NCI-H2196 treated with DMSO at 0.1 percent for 48 hours (cell line): ENCODE results near the gene ATR.
"Not testable (repeated sequence)": the region's sequence is repeated elsewhere in the genome, so short reads cannot be mapped to it uniquely, and the experiment has no call there.

Source experiments
- DNase-seq: peaks from one replicate; lab custom pipeline; 2025; ENCODE audit not compliant: unreplicated experiment; lab: John Stamatoyannopoulos, UW

The ATR gene

DNA sequence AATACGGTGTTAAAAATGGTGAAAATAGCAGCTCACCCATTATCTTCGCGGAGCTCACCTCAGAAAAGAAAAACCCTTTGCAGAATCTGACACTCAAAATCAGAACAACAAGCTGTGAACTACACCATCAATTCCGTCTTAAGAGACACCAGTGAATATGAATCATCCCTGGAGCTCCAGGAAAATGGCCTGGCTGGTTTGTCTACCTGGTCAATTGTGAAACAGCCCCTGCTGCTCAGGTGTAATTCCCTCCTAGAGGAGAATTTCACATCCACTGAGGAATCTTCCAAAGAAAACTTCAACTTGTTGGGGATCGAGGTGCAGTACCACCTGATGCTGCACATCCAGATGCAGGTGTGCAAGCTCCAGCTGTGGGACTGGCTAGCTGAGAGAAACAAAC is 127.7 kb downstream of the ATR start:
- no peak for DNase-seq

GRCh38 chr3:142450189-142450588 is 128.3 kb downstream of the ATR start:
- DNase-seq: no peak

DNA sequence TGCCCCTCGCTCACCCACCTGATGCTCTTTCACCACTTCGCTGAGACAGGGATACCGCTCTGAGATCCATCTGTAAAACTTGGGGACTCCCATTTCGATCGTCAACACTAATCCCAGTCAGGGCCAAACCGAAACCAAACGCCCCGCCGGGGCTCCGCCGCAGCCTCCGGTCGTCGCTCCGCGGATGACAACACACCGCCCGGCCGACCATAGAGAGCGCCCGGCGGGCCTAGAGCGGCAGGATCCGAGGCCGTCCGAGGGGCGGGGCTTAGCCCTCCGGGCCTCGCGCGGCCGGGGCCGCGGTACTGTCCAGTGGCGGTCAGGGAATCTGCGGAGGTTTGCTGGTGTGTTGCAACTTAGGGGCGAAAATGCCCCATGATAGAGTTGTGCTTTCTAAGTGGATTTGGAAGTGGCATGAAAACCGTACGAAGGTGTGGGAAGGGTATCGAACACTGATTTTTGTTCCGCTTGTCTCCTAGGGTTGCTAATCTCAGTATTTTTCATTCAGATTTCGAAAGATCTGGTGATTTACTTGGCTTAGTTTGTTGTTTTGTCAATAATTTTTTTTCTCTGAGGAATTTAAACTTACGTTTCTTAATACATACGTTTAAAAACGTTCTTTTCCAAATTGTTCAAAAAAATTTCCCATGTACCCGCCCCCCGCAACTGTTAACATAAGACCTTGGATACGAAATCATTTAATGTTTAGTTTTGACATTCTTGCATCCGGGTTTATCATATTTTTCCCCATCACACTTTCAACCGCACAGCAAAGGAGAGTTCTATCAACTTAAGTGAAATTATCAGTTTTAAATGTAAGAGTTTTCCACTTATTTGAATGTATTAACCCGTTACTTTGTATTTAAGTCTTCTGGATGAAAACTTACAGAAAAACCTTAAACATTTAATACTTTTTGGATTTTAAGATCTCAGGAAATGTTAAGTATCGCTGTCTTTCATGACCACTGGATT is 130.4 kb downstream of the ATR start, which contains the start of gene XRN1:
Gene XRN1, minus strand, starts transcription at position 186 of the 972 bp plus-strand sequence. Its CDS starts 93 bp downstream, at position 93.
- peak; percentile 89 for DNase-seq

DNA sequence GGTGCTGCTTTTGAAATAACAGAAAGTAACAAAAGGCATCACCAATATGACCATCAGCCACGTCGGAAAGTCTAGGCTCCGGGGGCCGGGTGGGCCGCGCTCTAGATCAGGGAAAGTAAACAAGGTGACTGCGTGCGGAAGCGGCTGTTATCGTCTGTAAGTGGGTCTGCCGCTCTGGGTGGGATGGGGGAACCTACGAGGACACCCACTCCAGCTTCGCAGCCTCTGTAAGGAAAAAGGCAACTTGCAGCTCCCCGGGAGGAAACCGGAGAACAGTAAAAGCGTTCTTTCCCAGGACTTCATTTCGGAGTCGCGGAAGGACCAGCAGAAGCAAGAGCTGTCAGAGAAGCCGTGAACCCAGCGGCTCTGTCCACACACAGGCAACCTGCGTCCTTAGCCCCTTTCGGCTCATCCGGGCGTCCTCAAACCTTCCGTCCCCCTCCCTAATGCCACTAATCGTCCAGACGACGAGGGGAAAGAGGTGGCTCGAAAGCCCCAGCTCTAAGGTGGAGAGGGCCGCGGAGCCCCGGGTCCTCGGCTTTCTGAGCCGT is 131.2 kb downstream of the ATR start:
- no peak for DNase-seq

DNA sequence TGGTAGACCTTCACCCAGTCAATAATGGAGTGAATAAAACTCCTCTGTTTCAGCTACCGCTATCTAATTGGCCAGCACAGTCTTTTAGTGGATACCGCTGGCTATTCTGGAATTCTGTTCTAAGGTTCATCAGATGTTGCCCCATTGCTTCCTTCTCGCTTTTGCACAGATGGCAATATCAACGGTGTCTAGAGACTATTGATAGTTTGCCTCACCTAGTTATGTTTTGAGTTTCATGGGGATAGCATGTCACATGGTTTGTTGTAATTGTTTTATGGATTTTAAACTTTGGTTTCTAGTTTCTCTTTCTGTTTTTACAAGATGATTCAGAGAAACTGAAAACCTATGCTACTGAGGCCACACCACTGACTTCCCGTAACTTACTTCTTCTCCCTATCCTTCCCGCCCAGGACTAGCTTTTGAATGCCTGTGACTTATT is 132.7 kb downstream of the ATR start:
- no peak for DNase-seq

GRCh38 chr3:142444343-142444742 is 134.2 kb downstream of the ATR start:
- no peak for DNase-seq

DNA sequence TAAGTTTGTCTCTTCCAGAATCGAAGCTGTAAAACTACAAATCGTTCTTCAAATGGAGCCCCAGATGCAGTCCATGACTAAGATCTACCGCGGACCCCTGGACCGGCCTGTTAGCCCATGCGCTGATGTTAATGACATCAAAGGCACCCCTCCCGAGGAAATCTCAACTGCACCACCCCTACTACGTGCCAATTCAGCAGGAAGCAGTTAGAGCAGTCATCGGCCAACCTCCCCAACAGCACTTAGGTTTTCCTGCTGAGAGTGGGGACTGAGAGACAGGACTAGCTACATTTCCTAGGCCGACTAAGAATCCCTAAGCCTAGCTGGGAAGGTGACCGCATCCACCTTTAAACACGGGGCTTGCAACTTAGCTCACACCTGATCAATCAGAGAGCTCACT is 135.5 kb downstream of the ATR start:
- DNase-seq: not testable (repeated sequence)

- not testable (repeated sequence) for DNase-seq
Observed at GRCh38 chr3:142439499-142440220, 138.9 kb downstream of the ATR start.

DNA sequence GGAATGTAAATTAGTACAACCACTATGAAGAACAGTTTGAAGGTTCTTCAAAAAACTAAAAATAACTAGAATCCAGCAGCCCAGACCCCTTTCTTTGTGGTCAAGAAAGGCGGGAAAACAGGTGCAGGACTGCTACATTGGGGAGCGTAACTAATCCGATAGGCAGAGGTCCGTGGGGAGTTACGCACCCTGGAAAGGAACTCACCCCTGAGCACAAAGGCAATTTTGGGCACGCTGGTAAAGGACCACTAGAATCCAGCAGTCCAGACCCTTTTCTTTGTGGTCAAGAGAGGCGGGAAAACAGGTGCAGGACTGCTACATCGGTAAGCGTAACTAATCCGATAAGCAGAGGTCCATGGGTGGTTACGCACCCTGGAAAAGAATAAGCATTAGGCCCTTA is 140.4 kb downstream of the ATR start:
- DNase-seq: not testable (repeated sequence)

DNA sequence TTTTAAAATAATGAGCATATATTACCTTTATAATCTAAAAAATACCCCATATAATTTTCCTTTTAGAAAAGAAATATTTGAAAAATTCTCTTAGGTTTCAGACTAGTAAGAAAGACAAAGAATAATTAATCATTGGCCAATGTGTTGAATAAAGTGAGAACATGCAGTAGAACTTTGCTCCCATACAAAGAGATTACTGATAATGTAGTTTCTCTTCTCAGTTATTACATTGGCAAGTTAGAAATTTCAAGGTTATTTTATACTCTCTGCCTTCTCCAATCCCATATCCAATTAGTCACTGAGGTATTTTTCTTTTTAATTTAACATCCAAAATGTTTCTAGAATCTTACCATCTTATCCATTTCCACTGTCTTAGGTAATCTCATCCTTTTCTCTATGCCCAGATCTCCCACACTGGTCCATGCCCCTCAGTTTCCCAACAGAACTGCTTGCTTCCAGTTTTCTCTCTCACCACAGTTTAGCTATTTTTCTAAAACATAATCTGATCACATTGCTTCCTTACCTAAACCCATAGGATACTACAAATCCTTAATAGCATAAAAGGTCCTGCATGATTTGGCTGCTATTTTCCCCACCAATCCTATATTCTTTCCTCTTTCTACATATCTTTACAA is 141.5 kb downstream of the ATR start:
- DNase-seq: no peak

GRCh38 chr3:142434503-142434902 is 144.0 kb downstream of the ATR start:
- DNase-seq: no peak

DNA sequence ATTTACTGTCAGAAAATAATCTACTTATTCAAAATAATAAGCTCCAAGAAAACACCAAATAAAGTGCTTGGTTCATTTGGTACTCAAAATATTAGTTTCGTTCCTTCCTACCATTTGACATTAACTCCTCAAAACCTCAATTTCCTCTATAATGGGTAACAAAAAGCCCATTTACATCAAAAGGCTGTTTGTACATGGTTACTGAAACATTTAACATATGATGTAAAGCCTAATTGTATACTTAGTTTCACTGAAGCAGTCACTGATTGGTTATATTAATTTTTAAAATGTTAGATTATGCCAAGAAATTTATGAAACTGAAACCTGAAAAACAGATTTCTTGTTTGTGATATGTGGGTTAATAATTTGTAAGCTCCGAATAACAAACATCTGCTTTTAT is 145.4 kb downstream of the ATR start:
- DNase-seq: no peak

GRCh38 chr3:142429582-142429981 is 149.0 kb downstream of the ATR start:
- no peak for DNase-seq

GRCh38 chr3:142424754-142425153 is 153.8 kb downstream of the ATR start:
- DNase-seq: no peak

DNA sequence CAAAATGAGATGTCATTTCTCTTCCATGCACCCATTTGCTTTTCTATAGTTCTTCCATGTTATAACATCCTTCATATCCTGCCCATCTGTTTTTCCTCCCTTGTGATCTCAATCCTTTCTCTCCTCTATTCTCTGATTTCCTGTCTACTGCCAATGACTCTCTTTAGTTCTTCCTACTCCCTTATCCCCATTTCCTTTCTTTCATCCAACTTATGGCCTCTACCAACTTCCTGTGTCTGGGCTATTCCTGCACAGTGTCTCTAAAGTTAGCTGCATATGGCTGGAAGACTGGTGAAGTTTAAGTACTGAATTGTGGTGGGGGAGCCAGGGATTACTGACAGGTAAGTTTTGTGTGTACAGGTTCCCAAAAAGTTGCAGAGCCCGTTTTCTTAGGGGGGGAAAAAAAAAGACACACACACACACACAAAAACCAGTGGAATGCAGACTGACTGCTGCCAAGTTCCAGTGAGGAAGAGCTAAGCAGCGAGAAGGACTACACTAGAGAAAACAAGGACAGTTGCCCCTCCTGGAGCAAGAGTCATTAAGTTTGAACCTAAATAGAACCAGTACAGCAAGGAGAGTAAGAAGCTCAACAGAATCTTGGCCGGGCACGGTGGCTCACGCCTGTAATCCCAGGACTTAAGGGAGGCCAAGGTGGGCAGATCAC is 159.5 kb downstream of the ATR start:
- DNase-seq: no peak

GRCh38 chr3:142417302-142417701 is 161.2 kb downstream of the ATR start:
- DNase-seq: no peak

GRCh38 chr3:142400537-142400936 is 178.0 kb downstream of the ATR start:
- DNase-seq: not testable (repeated sequence)
